Activated CD4-positive, alpha-beta T cell treated with anti-CD3 and anti-CD28 coated beads for 1 hour (primary cell): ENCODE results near the gene CYBA.

Experiments
- DNase-seq: peaks from one replicate; pipeline ENCODE4 v3.0.0-alpha.2; 2020

The CYBA gene

GRCh38 chr16:88642881-88643643, 7.8 kb downstream of the CYBA start:
- DNase-seq = no peak

GRCh38 chr16:88640498-88641247, 10.2 kb downstream of the CYBA start:
- no peak for DNase-seq

- no peak for DNase-seq
These were observed 10.8 kb downstream of the CYBA start for GRCh38 chr16:88640039-88640495.

GRCh38 chr16:88639231-88640038, 11.4 kb downstream of the CYBA start:
- DNase-seq = no peak

- no peak for DNase-seq
These were observed 12.3 kb downstream of the CYBA start, which contains the start of gene IL17C for GRCh38 chr16:88638323-88639230. TSS of gene IL17C (plus strand) at chr16:88638572. CDS start at chr16:88638642, 70 bp downstream.

GRCh38 chr16:88636488-88637265, 14.2 kb downstream of the CYBA start:
- no peak for DNase-seq

GRCh38 chr16:88635671-88636319, 15.1 kb downstream of the CYBA start:
- DNase-seq = no peak

- DNase-seq = no peak
These were observed 15.7 kb downstream of the CYBA start for GRCh38 chr16:88634994-88635670.

GRCh38 chr16:88634141-88634993, 16.5 kb downstream of the CYBA start:
- no peak for DNase-seq

GRCh38 chr16:88633684-88634140, 17.1 kb downstream of the CYBA start:
- no peak for DNase-seq

GRCh38 chr16:88632587-88632930, 18.3 kb downstream of the CYBA start:
- DNase-seq = no peak

GRCh38 chr16:88631920-88632586, 18.8 kb downstream of the CYBA start:
- DNase-seq = no peak

GRCh38 chr16:88631384-88631783, 19.5 kb downstream of the CYBA start:
- DNase-seq = no peak

- no peak for DNase-seq
These were observed 19.9 kb downstream of the CYBA start for GRCh38 chr16:88630941-88631340.

GRCh38 chr16:88630433-88630832, 20.4 kb downstream of the CYBA start:
- no peak for DNase-seq

GRCh38 chr16:88629835-88630234, 21.0 kb downstream of the CYBA start:
- no peak for DNase-seq

GRCh38 chr16:88628512-88628974, 22.3 kb downstream of the CYBA start:
- DNase-seq = no peak
